Lower leg skin (tissue), 3 donors: ENCODE data around the gene NBDY.

ENCODE experiments used
- POLR2A ChIP-seq, 2 donors: fragments of 450-650 bp; IDR thresholded peaks; one replicate each; pipeline ENCODE4 v1.6.1; 2016 to 2017; ENCODE audit warnings: antibody characterized with exemption in 2 of 2, mild to moderate bottlenecking in 1 of 2, moderate library complexity in 1 of 2
- TF ChIP-seq, protein P1 (sequence below), 3 donors: fragments of 450-650 bp; IDR thresholded peaks; one replicate each; pipeline ENCODE4 v1.5.1; 2016; ENCODE audit warnings: antibody characterized with exemption in 3 of 3, mild to moderate bottlenecking in 3 of 3, moderate library complexity in 2 of 3

DNA sequence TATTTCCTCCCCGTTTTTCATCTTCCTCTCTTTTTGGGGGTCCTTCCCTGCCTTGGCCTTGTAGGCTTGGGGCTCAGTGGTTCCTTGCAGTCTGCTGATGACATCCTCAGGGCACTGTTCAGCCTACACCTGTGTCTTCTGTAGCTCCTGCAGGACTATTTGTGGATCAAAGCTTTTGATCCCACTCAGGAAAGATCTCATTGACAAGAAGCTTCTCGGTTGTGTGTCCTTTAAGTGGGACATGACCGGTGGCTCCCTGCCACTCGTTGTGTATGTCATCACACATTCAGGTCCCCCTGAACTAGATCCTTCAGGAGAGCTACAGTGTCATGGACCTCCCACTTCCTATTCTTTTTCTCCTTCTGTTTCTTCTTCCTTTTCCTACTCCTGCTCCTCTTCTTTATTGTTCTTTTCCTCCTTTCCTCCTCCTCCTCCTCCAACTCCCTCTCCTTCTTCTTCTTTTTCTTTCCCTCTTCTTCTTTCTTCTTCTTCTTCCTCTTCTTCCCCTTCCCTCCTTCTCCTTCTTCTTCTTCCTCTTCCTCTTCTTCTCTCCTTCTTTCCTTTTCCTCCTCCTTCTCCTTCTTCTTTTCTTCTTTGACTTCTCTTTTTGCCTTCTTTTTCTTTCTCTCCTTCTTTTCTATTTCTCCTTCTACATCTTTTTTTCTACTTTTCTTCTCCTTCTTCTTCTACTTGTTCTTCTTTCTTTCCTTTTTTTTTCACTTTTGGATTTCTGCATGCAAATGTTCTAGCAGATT, 67.8 kb downstream of the NBDY start:
- TF ChIP-seq, protein P1, sequence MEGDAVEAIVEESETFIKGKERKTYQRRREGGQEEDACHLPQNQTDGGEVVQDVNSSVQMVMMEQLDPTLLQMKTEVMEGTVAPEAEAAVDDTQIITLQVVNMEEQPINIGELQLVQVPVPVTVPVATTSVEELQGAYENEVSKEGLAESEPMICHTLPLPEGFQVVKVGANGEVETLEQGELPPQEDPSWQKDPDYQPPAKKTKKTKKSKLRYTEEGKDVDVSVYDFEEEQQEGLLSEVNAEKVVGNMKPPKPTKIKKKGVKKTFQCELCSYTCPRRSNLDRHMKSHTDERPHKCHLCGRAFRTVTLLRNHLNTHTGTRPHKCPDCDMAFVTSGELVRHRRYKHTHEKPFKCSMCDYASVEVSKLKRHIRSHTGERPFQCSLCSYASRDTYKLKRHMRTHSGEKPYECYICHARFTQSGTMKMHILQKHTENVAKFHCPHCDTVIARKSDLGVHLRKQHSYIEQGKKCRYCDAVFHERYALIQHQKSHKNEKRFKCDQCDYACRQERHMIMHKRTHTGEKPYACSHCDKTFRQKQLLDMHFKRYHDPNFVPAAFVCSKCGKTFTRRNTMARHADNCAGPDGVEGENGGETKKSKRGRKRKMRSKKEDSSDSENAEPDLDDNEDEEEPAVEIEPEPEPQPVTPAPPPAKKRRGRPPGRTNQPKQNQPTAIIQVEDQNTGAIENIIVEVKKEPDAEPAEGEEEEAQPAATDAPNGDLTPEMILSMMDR (IDR thresholded peaks at IDR 0.05), result no peak
- no peak for TF ChIP-seq POLR2A (IDR thresholded peaks at IDR 0.05)
